Prostate gland (tissue), 2 donors: ENCODE measurements around the gene MTHFD2L.

ENCODE experiments used
- CTCF ChIP-seq, 4 experiments: fragments of 200-600 bp in 2 of 4; fragments of 450-650 bp in 2 of 4; sonication (generic) in 2 of 4; IDR thresholded peaks; 1 replicate in 3 of 4; 2 replicates in 1 of 4; pipeline ENCODE4 v1.5.1; 2016 to 2019; ENCODE audit warnings: antibody characterized with exemption in 4 of 4, mild to moderate bottlenecking in 2 of 4, moderate library complexity in 2 of 4
- POLR2A ChIP-seq: fragments of 450-650 bp; IDR thresholded peaks from one replicate; pipeline ENCODE4 v1.6.1; 2016; ENCODE audit warnings: antibody characterized with exemption, mild to moderate bottlenecking
- POLR2AphosphoS5 ChIP-seq: sonication (generic); formaldehyde crosslinking; IDR thresholded peaks from one replicate; pipeline ENCODE4 v1.6.1; 2017; ENCODE audit warnings: antibody characterized with exemption

- TF ChIP-seq CTCF (IDR thresholded peaks at IDR 0.05) (no peak), POLR2A (no peak), POLR2AphosphoS5 (no peak)
Measured at GRCh38 chr4:74262522-74262921, 104.6 kb downstream of the MTHFD2L start.
